Eye (tissue), 1 donor: Measurements from ENCODE around the gene MACROD2.
A peak's percentile ranks its signal among the peaks of the same experiment; 100 is the strongest.

ENCODE experiments used
- DNase-seq: peaks from one replicate; pipeline ENCODE4 v3.0.0-alpha.2; 2015

The MACROD2 gene

DNA sequence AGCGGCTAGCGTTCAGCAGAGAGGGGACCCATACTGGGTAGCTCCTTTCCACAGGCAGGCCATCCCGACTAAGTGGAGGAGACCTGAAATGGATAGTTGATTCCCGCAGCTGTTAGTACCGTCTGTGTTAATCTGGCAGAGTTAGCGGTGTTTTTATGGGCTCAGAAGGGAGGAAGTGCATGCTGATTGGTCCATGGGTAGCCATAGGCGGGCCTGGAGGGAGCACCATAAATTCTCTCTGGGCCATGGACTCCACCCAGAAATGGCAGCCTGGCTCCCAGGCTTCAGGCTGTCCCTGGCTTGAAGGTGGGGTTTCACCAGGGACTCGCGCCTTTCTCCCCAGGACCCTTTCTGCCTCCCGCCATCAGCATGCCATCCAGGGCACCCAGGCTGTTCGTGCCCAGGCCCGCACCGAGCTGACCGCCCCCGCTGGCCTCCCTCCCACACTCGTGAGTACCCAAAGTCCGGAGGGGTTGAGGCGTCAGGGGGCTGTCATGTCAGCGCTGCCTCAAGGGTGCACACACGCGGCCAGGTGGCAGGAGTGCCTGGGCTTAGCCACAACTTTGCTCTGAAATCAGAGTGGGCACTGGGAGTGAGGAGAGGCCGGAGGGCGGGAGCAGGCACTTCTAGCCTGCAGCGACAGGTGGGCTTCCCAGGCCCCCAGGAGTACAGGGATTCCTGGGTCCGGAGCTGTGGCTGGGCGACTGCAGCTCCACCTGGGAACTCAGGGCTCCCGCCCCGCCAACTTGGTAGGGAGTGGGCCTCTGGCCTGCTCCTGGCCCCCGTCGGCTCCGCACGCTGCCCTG is 1036.4 kb downstream of the MACROD2 start:
- DNase-seq, result no peak

DNA sequence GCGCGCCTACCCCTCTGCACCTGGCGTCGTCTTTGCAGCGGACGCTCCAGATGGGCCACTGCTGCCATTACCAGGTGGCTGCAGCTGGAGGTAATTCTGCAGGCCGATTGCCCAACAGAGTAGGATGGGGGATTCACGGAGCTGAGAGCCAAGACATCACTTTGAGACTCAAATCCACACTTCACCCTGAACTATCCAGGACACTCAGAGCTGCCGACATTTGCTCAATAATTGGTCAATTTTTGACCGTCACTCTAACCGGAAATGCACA is 1037.0 kb downstream of the MACROD2 start:
- no peak for DNase-seq

DNA sequence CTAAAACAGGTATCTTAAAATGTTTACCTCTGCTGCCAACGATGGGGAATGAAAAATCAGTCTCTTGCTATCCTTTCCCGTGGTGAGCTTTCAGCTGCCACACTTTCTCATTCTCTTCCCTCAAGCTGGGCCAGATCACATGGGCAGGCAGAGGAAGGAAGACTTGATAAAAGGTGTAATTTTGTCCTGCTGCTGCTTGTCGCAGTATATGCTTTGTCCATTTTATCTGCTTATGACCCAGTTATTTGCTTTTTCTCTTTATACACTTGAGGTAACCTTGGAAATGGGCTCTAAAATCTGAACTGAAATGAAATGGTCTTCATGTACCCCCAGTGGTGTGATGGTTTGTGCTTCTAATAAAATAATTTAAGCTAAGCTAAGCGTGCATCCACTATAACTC is 1038.0 kb downstream of the MACROD2 start:
- no peak for DNase-seq

DNA sequence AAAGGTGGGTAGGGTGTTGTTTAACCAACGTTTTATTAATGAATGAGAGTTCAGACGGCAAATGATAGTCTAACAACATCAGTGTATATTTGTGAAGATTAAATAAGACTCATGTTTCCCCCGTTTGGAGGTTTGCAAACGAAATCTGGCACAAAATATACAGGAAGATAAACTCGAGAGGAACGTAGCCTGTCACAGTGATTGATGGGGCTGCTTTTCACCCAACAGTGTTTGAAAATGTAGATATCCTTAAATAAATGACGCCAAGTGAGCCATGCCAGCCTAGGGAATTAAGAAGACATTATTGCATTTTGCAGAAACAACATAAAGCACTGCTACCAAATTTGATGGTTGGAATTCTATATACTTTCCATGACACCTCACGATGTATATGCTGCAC is 1038.6 kb downstream of the MACROD2 start:
- no peak for DNase-seq

DNA sequence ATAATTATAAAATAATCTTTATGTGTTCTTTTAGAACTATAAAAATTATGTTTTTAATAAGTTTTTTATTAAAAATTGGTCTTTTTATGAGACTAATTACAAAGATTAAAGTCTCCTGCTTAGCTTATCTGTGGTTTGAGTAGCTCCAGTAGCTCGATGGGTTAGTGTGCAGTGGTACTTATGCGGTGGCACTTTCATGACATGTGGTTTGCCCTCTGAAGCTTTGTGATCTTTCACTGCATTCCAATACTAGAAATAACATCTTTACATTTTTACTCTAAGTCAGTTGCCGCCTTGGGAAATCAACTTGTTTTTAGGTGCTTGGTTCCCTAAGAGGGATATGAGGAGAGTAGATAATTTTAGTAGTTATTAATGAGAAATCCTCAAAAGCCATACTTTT is 1041.6 kb downstream of the MACROD2 start:
- no peak for DNase-seq

DNA sequence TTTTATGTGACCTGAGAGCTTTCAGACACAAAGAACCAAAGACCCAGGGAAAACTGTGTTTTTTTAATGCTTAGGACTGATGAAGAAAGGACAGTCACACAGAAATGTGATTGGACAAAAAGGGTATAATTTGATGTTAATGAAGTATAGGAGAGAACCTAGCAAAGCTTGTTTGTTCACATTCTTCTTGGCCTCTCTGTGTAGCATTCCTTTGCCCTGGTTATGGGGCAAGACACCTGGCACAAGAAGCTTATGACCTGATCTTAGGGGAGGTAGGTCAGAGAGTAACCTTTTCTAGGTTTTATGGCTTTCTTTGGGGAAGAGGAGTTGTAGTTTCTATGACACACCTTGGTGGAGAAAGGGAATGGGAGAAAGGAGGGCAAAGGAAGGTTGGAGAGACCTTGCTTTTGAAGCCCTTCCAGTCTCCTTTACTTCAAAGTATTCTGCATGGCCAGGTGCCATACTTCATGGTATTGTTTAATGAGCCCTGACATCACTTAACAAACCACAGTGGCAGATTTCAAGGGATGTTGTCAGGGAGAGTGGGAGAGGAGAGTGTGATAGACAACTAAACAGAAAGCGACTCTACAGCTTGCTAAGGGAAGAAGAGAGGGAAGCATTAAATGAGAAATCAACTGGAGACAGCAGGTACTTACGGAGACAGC is 1043.9 kb downstream of the MACROD2 start:
- no peak for DNase-seq

DNA sequence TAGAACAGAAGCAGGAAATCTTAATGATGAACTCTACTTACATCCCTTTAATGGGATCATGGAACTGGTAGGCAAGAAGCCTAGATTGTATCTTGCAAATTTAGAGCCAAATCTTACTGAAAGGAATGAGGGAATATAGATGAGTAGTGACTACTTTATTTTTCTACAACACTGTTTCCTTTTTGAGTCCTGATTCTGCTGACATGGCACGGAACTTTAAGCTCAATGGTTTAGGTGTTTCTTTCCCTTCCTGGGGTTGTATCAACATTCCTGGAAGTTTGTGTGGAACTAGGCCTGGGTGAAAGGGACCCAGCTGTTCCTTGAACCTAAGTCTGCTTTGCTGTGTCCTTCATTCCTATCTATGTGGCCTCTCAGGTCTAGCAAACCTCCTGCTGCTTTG is 1047.4 kb downstream of the MACROD2 start:
- no peak for DNase-seq

DNA sequence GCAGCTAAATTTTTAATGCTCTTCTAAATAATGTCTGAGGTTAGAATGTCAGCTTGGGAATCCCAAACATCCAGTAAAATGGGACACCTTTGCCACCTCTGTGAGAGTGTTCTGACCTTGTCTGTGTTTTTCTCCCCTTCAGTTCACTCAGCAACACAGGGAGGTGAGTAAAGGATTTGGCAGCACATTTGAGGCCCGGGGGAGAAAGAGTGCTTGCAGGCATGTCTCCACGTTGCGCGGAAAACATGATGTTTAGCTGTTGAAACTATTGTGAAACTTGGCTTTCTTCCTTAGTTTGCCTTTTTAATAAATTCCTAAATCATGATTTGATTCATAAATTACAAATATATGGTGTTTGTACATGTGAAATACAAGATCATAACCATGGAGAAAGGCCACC is 1049.9 kb downstream of the MACROD2 start:
- DNase-seq, result peak; percentile 64

DNA sequence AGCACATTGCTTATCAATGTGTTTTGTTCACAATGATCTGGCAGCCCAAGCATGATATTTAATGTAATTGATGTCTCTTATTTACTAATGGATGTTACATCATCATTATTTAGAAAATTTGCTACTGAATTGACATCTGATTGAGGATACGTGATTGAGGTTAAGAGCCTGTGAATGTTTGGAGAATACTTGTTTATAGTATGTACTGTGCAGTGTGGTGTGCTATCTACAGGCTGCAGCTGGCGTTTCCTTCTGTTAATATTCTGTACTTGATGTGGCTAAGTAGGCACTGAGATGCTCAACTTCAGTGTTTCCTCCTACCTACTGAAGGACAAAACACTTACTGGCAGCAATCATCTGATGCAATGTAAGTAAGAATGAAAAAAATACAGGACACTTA is 1051.7 kb downstream of the MACROD2 start:
- DNase-seq, result no peak

DNA sequence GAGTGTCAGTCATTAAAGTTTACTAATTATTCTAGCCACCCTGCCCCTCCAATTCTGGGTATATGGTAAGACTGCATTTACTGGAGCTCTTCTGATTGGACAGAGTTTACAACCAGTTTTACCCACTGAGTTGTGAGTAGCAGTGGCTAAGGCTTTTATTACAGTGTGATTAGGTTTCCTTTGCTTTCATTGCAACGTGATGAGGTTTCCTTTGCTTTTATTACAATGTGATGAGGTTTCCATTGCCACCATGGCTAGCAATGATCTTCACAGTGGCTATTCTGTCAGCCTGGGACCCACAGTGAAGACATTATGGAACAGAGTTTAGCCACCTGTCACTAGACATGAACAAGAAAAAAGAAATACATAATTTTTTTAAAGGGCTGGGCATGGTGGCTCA is 1052.3 kb downstream of the MACROD2 start:
- DNase-seq, result no peak

DNA sequence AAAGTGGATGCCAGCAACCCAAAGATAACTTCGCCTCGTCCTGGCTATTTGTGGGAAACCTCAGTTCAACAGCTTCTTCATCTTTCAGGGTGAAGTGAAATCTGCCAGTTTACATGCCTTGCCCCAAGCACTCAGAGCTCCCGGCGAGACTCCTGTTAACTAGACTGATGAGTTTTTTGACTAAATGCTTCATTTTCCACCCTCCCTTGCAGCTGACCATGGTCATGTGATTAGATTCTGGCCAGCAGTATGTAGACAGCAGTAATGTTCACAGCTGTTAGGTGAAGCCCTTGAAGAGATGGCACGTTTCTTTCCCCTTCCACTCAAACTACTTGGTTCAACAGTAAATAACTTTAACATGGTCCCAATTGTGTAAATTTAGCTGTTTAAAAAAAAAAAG is 1060.9 kb downstream of the MACROD2 start:
- no peak for DNase-seq

DNA sequence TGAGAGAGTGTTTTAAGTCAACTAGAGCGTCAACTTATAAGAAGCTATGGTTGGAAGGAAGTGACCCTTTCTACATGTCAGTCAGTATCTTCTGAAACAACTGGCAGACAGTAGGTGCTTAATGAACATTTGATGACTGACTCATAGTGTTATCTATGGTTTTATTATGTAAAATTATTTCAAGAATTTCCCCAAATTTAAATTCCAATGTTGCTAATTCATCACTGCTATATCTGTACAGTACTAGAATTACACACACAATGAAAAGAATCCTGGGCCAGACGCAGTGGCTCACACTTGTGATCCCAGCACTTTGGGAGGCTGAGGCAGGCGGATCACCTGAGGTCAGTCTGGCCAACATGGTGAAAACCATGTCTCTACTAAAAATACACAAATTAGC is 1063.5 kb downstream of the MACROD2 start:
- no peak for DNase-seq

DNA sequence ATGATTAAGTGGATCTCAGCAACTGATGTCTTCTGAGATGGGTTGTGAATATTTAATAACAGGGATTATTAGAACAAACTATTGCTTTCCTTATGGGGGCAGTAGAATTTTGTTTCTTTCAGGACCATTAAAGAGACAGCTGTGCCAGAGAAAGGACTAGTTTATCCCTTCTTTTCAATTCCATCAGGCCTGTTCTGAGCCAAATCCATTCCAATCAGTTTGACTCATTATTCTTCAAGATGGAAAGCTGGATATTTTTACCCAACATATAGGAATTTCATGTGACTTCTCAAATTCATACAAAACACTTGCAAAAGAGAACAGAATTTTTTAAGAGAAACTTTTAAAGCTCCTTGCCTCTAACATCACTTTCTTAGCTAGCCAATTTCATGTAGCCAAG is 1064.1 kb downstream of the MACROD2 start:
- no peak for DNase-seq

DNA sequence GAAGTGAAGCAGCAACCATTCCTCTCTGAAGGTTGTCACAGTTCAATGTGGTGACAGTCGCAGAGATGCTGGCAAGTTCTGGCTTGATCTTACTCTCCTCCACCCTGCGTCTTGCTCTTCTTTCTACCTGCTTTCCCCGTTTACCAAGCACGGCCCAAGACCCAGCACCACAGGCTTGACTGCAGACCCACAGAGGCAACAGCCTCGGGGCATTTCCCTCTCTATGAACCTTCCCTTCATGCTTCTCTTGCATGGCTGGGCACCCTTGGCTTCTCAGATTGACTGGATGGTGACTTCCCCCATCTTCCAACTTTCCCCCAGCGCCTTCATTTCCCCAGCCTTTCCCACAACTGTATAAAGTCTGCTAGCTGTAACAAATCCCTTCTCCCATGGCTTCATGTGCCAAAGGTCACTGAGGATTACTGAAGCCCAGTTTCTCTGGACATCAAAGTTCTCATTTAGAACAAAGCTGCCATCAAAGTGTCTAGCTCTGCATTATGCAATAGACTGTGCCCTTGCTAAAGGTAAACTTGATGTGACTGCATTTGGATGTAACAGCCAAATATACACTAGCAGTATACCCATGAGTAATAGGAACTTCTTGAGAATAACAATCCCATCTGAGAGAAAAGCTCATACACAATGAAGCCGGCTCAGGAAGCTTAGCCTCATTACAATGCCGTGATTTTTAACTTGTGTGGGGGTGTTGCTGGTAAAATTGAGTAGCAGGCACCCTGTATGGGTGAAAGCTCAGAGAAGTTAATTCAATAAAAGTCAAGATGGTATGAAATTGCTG is 1065.1 kb downstream of the MACROD2 start:
- no peak for DNase-seq

DNA sequence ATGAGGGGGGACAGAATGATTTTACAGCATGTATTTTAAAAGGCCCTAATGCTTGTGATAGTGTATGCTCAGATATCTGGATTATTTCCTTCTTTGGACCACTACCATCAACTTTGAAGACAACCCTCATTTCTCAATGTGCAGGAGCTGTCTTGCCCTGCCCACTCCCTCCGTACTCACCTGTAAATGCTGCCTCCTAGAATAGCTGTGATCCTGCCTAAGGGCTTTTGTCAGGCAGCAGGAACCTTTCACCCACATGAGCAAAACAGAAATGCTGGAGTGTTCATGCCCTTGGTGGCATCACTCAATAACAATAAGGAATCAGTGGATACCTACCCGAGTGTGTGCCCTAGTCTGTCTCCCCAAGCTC is 1065.7 kb downstream of the MACROD2 start:
- no peak for DNase-seq

DNA sequence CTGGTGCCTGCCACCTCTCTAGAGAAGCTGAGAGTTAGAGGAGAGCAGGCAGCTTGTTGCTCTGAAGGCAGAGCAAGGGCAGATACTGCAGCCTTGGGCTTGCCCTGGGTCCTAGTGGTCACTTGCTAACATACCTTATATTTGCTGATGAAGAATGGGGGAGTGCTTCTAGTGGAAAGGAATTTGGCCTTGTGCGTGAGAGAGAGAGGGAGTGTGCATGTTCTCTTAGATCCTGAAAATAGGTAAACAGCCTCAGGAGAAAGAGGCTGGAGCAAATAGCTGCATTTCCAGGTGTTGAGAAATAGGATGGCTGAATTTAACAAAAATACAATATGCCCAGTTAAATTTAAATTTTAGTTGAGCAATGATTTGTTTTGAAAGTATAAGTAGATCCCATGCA is 1066.6 kb downstream of the MACROD2 start:
- DNase-seq, result no peak

DNA sequence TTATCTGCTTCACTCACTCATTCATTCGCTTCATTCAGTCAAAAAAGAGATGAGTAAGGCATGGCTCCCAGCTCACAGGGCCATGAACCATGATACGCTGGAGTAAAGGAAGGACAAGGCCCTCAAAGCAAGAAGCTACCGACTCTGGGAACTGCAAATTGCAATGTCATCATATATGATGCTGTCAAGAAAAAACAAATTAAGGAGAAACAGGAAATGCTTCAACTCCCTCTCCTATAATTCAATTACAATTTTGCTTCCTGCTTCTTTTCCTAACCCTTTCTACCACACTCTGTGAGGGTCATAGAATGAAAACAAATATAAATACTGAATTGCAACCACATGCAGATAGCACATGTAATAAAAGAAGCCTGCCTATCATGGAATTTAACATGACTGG is 1067.8 kb downstream of the MACROD2 start:
- no peak for DNase-seq

DNA sequence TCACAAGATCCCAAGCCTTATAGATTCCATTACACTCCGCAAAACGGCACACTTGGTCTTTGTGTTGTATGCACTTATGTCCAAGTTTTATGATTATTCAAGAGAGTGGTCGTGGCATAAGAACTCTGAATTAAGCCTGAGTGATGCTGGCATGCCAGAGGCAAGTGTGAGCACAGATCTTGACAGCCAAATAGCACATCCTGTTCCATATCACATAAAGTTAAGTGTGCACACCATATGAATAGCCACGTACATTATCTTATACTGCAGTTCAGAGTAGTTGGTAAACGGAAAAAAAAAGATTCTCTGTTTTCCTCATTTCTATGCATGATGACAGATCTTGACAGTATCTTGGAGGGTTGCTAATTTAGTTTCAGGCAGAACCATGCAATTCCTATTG is 1069.4 kb downstream of the MACROD2 start:
- no peak for DNase-seq

DNA sequence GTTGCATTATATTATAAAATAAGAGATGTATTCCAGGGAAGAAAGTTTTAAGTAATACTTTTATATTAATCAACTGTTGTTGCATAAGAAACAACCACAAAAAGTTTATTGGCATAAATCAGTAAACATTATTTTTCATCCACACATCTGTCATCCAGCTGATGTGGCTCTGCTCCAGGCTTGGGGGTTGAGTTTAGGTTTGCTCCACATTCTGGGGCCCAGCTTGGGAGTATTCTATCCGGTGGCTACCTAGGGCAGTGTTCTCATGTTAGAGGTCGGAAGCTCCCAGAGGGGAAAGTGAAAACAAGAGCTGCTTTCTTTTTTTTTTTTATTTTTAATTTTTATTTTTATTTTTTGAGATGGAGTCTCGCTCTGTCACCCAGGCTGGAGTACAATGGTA is 1070.5 kb downstream of the MACROD2 start:
- DNase-seq, result no peak

DNA sequence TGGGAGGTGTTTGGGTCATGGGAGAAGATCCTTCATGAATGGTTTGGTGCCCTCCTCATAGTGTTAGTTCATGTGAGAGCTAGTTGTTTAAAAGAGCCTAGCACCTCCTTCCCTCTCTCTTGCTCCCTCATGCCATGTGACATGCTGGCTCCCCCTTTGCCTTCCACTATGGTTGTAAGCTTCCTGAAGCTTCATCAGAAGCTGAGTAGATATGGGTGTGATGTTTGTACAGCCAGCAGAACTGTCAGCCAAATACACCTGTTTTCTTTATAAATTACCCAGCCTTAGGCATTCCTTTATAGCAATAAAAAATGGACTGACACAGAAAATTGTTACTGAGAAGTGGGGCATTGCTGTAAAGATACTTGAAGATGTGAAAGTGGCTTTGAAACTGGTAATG is 1073.2 kb downstream of the MACROD2 start:
- DNase-seq, result no peak

DNA sequence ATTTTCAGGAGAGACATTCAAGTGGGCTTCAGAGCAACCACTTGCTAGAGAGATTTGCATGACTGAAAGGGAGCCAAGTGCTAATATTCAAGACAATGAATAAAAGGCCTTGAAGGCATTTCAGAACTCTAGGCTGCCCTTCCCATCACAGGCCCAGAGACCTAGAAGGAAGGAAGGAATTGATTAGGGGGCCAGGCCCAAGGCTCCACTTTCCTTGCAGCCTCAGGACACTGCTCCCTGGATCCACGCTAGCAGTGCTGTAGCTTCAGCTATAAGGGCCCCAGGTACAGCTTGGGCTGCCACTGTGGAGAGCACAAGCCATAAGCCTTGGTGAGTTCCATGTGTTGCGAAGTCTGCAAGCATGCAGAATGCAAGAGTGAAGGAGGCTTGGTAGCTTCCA is 1074.0 kb downstream of the MACROD2 start:
- DNase-seq, result no peak

DNA sequence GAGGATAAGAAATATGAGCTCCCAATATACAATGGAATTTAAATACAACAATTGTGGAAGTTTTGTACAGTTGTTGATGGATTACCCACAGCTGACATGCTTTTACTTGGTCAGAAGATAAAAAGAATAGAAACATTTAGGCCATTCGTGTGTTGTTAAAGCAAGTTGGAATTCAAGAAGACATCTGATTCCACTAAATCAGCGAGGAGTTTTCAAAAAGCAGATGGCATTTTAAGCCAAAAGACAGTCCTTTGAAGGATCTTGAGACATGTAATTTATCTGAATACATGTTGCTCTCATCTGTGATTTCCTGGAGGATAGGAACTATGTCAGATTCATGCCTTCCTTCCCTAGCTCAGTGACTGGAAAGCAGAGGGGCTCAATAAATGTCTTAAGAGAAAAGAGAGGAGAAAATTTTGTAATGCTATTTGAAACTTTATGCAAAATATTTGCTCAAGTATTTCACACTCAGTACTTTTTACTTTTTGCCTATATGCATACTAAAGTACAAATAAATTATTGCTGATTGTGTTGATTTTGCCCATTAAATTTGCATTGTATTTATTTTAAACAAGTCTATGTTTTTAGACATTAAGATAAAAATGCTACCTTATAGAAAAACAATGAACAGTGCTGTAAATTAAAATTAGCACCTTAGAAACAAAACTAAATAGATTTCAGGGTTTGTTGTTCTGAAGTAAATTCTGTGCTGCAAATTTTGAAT is 1075.9 kb downstream of the MACROD2 start:
- no peak for DNase-seq

DNA sequence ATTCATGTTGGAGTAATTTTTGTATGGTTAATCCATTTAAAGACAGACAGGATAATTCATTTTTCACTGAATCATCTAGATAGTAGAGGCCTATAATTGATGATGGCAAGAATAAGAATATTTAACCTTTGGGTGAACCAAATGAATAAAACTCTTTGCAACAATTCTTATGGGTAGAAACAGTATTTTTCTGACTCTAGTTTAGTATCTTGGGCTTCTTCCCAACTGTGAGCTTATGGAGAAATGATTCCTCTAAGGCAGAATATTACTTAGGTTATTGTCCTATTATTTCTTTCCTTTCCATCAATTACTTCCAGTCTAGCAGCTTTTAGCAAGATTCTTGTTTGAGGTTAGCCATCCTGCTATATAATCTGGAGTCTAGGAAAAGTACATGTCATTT is 1077.0 kb downstream of the MACROD2 start:
- DNase-seq, result no peak

DNA sequence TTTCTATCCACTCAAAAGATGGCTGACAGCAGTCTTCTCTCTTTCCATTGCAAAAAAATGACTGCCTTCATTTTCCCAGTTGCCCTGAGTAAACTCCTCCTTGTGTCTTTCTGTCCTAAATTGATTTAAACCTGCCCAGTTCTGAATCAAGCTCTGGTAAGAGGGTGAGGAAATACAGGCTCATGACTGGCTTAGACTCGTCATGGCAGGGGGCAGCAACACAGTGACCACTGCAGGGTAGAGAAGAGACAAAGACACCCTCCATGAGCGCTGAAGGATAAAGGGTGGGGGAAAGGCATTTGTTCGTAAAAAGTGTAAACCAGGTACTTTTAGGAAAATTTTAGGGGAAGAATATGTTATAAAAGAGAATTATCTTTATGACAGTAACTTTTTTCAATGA is 1080.3 kb downstream of the MACROD2 start:
- DNase-seq, result no peak
